Measurements from ENCODE around the gene LENEP. TPM values are rescaled to one million over a fixed set of nuclear protein-coding genes. Genes with fewer than 3 reads are reported as not detected.

The LENEP gene
- total RNA-seq, 2 donors from 2014 or later, result not detected

- no peak for DNase-seq
Measured at GRCh38 chr1:155033524-155033923, 40.1 kb downstream of the LENEP start, which contains the start of the genes DCST1 and DCST2. Gene DCST1 (plus strand): TSS chr1:155033824. CDS start chr1:155034037, 213 bp downstream. Gene DCST2 (minus strand): TSS chr1:155033781. CDS start chr1:155033701, 80 bp downstream.

GRCh38 chr1:155034318-155035208, 41.2 kb downstream of the LENEP start:
- Histone ChIP-seq H3K9me3 (no peaks in the 10 kb centered on the region), H3K36me3 (replicated peaks in 1 of 2; ENCODE audit: insufficient read depth in 1 of 2, low read depth in 2 of 2) (no peaks in the 10 kb centered on the region), H3K4me3 (no peak overlapping the region), H3K27ac (no peak overlapping the region), H3K4me1 (no peaks in the 10 kb centered on the region), H3K27me3 (no peaks in the 10 kb centered on the region)
- 77 to 82% methylated on average over 18 to 20 of the region's 20 CpGs for WGBS, 2 donors
- TF ChIP-seq CTCF (IDR thresholded peaks at IDR 0.05) (no peak), POLR2A (IDR thresholded peaks at IDR 0.05) (no peak)
- ATAC-seq (no peak), DNase-seq (no peak)
- intact Hi-C loops (cut with DNase I), result no loop called here

More at GRCh38 chr1:155033524-155033923, 40.1 kb downstream of the LENEP start, which contains the start of the genes DCST1 and DCST2:
- WGBS, 2 donors, result 93 to 95% methylated on average over 7 to 9 of the region's 9 CpGs
- no peak within 1 kb of the TSS for H3K27ac ChIP-seq
- intact Hi-C loops (cut with DNase I), result no loop called here
- H3K36me3 ChIP-seq (replicated peaks in 1 of 2; ENCODE audit: insufficient read depth in 1 of 2, low read depth in 2 of 2), result no peaks in the 10 kb centered on the region
- H3K27me3 ChIP-seq, result no peaks in the 10 kb centered on the region
- no peaks in the 10 kb centered on the region for H3K9me3 ChIP-seq
- ATAC-seq, result no peak
- H3K4me1 ChIP-seq, result no peaks in the 10 kb centered on the region
- no peak for TF ChIP-seq POLR2A (IDR thresholded peaks at IDR 0.05)
- no peak for TF ChIP-seq CTCF (IDR thresholded peaks at IDR 0.05)
- H3K4me3 ChIP-seq, result no peak within 1 kb of the TSS

GRCh38 chr1:155035936-155036335, 42.5 kb downstream of the LENEP start:
- Histone ChIP-seq H3K4me1 (no peaks in the 10 kb centered on the region), H3K9me3 (no peaks in the 10 kb centered on the region), H3K36me3 (replicated peaks in 1 of 2; ENCODE audit: insufficient read depth in 1 of 2, low read depth in 2 of 2) (no peaks in the 10 kb centered on the region), H3K27me3 (no peaks in the 10 kb centered on the region), H3K4me3 (no peak overlapping the region), H3K27ac (no peak overlapping the region)
- intact Hi-C loops (cut with DNase I), result no loop called here
- no peak for DNase-seq
- no peak for TF ChIP-seq CTCF (IDR thresholded peaks at IDR 0.05)
- no peak for TF ChIP-seq POLR2A (IDR thresholded peaks at IDR 0.05)
- ATAC-seq, result no peak
- 61 to 89% methylated on average over 2 of the region's 2 CpGs for WGBS, 2 donors

GRCh38 chr1:155037043-155037442, 43.7 kb downstream of the LENEP start:
- Histone ChIP-seq H3K9me3 (no peaks in the 10 kb centered on the region), H3K4me1 (no peaks in the 10 kb centered on the region), H3K27me3 (no peaks in the 10 kb centered on the region), H3K36me3 (replicated peaks in 1 of 2; ENCODE audit: insufficient read depth in 1 of 2, low read depth in 2 of 2) (no peaks in the 10 kb centered on the region), H3K27ac (no peak overlapping the region), H3K4me3 (no peak overlapping the region)
- intact Hi-C loops (cut with DNase I), result no loop called here
- no peak for DNase-seq
- 77 to 89% methylated on average over 1 to 3 of the region's 3 CpGs for WGBS, 2 donors
- ATAC-seq, result no peak
- TF ChIP-seq CTCF (IDR thresholded peaks at IDR 0.05) (no peak), POLR2A (IDR thresholded peaks at IDR 0.05) (no peak)
